Prostate gland (tissue), 2 donors: ENCODE results near the gene NPEPPS. TPM values are rescaled to one million over a fixed set of nuclear protein-coding genes. Genes with fewer than 3 reads are reported as not detected.
"Not testable (repeated sequence)": the region's sequence is repeated elsewhere in the genome, so short reads cannot be mapped to it uniquely, and the experiment has no call there.

Experiments
- DNase-seq: peaks from one replicate; pipeline ENCODE4 v3.0.0-alpha.2; 2019; ENCODE audit warnings: low spot score
- H3K27ac ChIP-seq, 2 donors: fragments of 200-600 bp; sonication (generic); 2 replicates each; pipeline ENCODE4 v1.5.1; 2017 to 2019
- H3K27me3 ChIP-seq: fragments of 200-600 bp; sonication (generic); replicated peaks from 2 replicates; pipeline ENCODE4 v1.5.1; 2019; ENCODE audit not compliant: insufficient read depth
- H3K36me3 ChIP-seq, 2 donors: fragments of 200-600 bp; sonication (generic); 1 replicate in 1 of 2; 2 replicates in 1 of 2; pipeline versions ENCODE4 v1.5.1 to v1.8.1; 2017 to 2019
- H3K4me1 ChIP-seq: fragments of 200-600 bp; sonication (generic); replicated peaks from 2 replicates; pipeline ENCODE4 v1.5.1; 2019
- H3K4me3 ChIP-seq, 2 donors: fragments of 200-600 bp; sonication (generic); 2 replicates each; pipeline ENCODE4 v1.5.1; 2017 to 2019
- H3K9me3 ChIP-seq: fragments of 200-600 bp; sonication (generic); 2 replicates; pipeline ENCODE4 v1.5.1; 2017
- WGBS: methylation state at CpG from one replicate; pipeline ENCODE4 v1.1.5; 2018; 5-methylcytosine and 5-hydroxymethylcytosine counted together
- intact Hi-C: fragments of 100-400 bp; cut with DNase I; formaldehyde crosslinking; loops from one replicate; pipeline ENCODE4 v1.14.2; 2022
- total RNA-seq, 2 donors: library from RNA; depleted of rRNA; stranded (reverse); fragments of >200 nt; gene quantifications; one replicate each; pipeline ENCODE4 v1.1.0, GENCODE V29; 2016

The NPEPPS gene
- total RNA-seq, 2 donors from 2014 or later: 67.1 to 70.4 TPM

- DNase-seq, H3K27ac ChIP-seq, H3K4me1 ChIP-seq, H3K4me3 ChIP-seq, intact Hi-C loops, H3K36me3 ChIP-seq, H3K27me3 ChIP-seq, H3K9me3 ChIP-seq: not testable (repeated sequence)
These were observed 11.5 kb upstream of the NPEPPS start for GRCh38 chr17:47519365-47519764.

DNA sequence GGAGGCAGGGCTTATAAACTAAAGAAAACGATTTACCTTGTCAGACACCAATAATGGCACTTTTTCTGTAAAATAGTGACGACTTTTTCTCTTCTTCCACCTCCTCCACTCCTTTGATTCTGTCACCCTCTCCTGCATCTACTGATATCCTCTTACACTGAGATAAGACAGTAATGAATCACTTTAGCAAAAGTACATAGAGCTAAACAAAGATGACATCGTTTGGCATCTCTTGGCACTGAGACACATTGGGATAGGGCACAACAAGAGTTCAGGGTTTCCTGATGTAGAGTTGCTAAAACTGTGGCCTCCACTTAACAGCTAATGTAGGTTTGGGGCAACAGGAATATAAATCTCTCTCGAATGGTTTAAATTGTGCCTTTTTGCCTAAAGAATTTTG lies 10.6 kb upstream of the NPEPPS start:
- H3K36me3 ChIP-seq, H3K27ac ChIP-seq, intact Hi-C loops, H3K27me3 ChIP-seq, DNase-seq, H3K9me3 ChIP-seq, H3K4me1 ChIP-seq, H3K4me3 ChIP-seq: not testable (repeated sequence)
- WGBS: 64% methylated on average over 4 of the region's 4 CpGs

DNA sequence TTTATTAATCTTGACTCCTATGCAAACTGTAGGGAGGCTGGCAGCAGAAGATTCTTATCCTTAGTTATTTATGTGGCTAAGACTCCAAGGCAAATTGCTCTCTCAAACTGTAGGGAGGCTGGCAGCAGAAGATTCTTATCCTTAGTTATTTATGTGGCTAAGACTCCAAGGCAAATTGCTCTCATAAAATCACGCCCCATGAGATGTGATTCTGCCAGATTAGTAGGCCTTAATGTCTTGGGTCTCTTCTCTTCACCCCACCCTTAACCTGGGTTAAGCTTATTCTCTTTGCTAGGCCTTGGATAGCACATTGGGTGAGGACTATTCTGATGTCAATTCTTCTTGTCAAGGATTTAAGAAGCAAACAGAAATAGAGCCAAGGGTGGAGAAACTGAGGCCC lies 9.5 kb upstream of the NPEPPS start:
- H3K4me3 ChIP-seq, DNase-seq, H3K4me1 ChIP-seq, H3K27ac ChIP-seq, H3K9me3 ChIP-seq, H3K27me3 ChIP-seq, H3K36me3 ChIP-seq, intact Hi-C loops: not testable (repeated sequence)
- 40% methylated on average over 1 of the region's 1 CpG for WGBS

- H3K27me3 ChIP-seq, H3K4me3 ChIP-seq, H3K27ac ChIP-seq, H3K9me3 ChIP-seq, DNase-seq, H3K36me3 ChIP-seq, intact Hi-C loops, H3K4me1 ChIP-seq: not testable (repeated sequence)
These were observed 8.6 kb upstream of the NPEPPS start for GRCh38 chr17:47522341-47522740.

DNA sequence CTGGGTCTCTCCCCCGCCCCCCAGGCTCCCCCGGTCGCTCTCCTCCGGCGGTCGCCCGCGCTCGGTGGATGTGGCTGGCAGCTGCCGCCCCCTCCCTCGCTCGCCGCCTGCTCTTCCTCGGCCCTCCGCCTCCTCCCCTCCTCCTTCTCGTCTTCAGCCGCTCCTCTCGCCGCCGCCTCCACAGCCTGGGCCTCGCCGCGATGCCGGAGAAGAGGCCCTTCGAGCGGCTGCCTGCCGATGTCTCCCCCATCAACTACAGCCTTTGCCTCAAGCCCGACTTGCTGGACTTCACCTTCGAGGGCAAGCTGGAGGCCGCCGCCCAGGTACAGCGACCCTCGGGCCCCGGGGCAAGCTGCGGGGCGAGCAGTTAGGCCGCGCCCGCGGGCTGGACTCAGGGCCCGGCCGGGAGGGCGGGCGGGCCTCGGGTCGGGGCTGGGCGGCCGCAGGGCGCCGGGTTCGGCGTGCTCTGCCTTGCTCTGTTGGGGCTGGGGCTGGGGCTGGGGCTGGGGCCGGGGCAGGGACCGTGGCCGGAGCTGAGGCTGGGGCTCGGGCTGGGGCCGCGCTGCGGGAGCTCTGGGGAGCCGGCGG lies 419 bp downstream of the NPEPPS start:
- intact Hi-C loops, H3K36me3 ChIP-seq, H3K27me3 ChIP-seq, H3K4me1 ChIP-seq, H3K9me3 ChIP-seq, DNase-seq: not testable (repeated sequence)
- Histone ChIP-seq H3K4me3 (peak overlapping the region; percentile 69 to 78), H3K27ac (peak overlapping the region; percentile 91 to 94)
- 7% methylated on average over 3 of the region's 61 CpGs for WGBS

DNA sequence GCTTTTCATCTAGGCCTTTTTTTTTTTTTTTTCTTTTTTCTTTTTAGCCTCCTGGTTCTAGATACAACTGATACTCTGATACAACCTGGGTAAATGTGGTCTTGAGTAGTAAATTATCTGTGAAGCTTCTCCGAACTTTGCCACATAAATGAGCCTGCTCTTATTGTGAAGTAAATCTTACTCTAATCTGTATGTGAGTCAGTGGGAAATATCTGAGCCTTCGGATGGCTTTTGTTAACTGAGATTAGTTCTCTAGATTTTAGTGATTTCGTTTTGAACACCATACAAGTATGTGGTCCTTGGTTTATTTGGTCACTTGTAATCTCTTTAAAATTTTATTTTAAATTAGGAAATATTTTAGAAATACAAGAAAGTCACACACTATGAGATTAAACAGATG lies 8.2 kb downstream of the NPEPPS start:
- 44% methylated on average over 3 of the region's 3 CpGs for WGBS
- DNase-seq, H3K4me3 ChIP-seq, H3K36me3 ChIP-seq, H3K27me3 ChIP-seq, H3K27ac ChIP-seq, H3K4me1 ChIP-seq, H3K9me3 ChIP-seq, intact Hi-C loops: not testable (repeated sequence)

DNA sequence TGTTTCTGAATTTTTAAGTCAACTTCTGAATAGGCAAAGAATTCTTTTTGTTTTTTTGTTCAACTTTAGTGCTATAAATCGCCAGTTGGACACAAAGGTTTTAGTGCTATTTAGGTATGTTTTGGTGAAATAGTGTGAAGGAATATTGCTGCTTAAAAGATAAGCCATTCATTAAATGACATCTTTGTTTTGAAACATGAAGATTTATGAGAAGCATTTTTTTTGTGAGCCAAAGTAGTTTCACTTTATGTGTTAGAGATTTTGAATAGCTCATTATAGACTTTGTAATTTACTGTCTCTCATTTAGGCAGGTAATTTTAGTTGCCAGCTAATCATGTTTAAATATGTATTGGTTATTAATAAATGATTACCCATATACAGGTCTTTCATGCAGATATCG lies 10.8 kb downstream of the NPEPPS start:
- intact Hi-C loops, DNase-seq, H3K9me3 ChIP-seq, H3K4me3 ChIP-seq, H3K36me3 ChIP-seq, H3K4me1 ChIP-seq, H3K27ac ChIP-seq, H3K27me3 ChIP-seq: not testable (repeated sequence)
- 79% methylated on average over 2 of the region's 2 CpGs for WGBS

DNA sequence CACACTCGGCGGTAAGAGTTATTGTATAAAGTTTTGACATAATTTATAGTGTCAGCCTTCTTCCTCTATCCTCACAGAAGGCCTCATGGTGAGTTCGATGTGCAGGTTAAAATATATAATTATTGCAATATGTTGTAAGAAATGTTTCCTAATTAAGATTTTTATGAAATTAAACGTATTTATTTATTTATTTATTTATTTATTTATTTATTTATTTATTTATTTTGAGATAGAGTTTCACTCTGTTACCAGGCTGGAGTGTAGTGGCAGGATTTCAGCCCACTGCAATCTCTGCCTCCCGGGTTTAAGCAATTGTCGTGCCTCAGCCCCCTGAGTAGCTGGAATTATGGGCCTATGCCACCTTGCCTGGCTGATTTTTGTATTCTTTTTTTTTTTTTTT lies 13.4 kb downstream of the NPEPPS start:
- H3K4me3 ChIP-seq, DNase-seq, H3K4me1 ChIP-seq, H3K27ac ChIP-seq, H3K36me3 ChIP-seq, intact Hi-C loops, H3K27me3 ChIP-seq, H3K9me3 ChIP-seq: not testable (repeated sequence)
- whole genome bisulfite sequencing: 92% methylated on average over 6 of the region's 6 CpGs

DNA sequence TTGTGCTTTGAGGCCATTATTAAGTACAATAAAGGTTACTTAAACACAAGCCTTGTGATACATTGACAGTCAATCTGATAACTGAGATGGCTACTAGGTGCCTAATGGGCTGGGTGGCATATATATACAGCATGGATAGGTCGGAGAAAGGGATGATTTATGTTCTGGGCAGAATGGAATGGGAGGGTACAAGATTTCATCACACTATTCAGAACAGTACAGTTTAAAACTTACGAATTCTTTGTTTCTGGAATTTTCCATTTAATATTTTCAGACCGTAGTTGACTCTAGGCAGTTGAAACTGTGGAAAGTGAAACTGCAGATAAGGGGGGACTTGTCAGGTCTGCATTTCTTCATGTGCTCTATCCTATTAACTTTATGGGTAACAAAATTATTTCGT lies 23.8 kb downstream of the NPEPPS start:
- DNase-seq, H3K27ac ChIP-seq, H3K4me1 ChIP-seq, H3K27me3 ChIP-seq, H3K4me3 ChIP-seq, H3K36me3 ChIP-seq, H3K9me3 ChIP-seq, intact Hi-C loops: not testable (repeated sequence)
- WGBS: 48% methylated on average over 4 of the region's 4 CpGs

GRCh38 chr17:47556108-47556507 lies 25.2 kb downstream of the NPEPPS start:
- H3K4me1 ChIP-seq, H3K9me3 ChIP-seq, H3K4me3 ChIP-seq, intact Hi-C loops, DNase-seq, H3K27ac ChIP-seq, H3K36me3 ChIP-seq, H3K27me3 ChIP-seq: not testable (repeated sequence)
- WGBS: 85% methylated on average over 3 of the region's 3 CpGs

- H3K9me3 ChIP-seq, H3K4me3 ChIP-seq, H3K4me1 ChIP-seq, H3K36me3 ChIP-seq, intact Hi-C loops, DNase-seq, H3K27me3 ChIP-seq, H3K27ac ChIP-seq: not testable (repeated sequence)
These were observed 29.7 kb downstream of the NPEPPS start for GRCh38 chr17:47560517-47561043.

DNA sequence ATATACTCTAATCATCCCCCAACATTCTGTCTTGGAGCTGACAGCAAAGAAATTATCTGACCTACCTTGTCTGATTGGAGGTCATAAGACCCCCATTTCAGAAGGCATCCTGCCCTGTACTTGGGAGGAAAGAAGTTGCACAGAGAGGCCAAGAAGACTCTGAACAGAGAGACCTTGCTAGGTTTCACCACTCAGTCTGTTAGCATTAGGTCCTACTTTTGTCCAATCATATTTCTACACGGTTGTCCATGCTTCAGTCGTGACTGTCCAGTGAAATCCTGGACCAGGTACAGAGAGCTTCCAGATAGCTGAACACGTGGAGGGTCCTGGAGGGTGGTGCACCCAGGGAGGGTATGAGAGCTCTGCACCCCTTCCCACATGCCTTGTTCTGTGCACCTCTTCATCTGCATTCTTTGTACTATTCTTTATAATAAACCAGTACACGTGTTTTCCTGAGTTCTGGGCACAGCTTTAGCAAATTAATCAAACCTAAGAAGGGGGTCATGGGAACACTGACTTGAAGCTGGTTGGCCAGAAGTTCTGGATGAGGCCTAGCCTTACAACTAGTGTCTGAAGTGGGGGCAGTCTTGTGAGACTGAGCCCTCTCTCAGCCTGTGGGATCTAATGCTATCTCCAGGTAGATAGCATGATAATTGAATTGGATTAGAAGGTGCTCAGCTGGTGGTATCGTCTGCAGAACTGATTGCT lies 30.9 kb downstream of the NPEPPS start:
- H3K36me3 ChIP-seq, H3K4me1 ChIP-seq, H3K9me3 ChIP-seq, intact Hi-C loops, H3K4me3 ChIP-seq, H3K27me3 ChIP-seq, H3K27ac ChIP-seq, DNase-seq: not testable (repeated sequence)
- 75% methylated on average over 5 of the region's 5 CpGs for WGBS

GRCh38 chr17:47562406-47562705 lies 31.4 kb downstream of the NPEPPS start:
- H3K27me3 ChIP-seq, H3K36me3 ChIP-seq, DNase-seq, H3K9me3 ChIP-seq, H3K4me1 ChIP-seq, intact Hi-C loops, H3K27ac ChIP-seq, H3K4me3 ChIP-seq: not testable (repeated sequence)
